ENCODE data around the gene CCDC43.

DNA sequence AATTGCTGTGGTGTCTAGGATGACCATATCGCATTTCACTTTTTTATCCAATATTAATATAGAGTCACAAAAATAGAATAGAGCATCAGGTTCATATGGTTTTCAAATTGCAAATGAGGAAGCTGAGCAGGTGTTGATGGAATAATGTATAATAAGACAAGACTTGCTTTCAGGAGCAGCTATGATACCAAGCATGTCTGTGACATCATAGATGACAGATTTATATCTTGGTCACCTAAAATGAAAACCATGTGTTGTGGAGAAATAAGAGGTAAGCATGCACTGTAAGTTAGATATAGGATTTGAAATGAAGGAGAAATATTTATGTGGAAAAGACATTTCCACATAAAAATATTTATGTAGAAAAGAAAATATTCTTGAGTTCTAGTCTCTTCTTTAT is 24.7 kb downstream of the CCDC43 start:
- TF ChIP-seq, protein P1, sequence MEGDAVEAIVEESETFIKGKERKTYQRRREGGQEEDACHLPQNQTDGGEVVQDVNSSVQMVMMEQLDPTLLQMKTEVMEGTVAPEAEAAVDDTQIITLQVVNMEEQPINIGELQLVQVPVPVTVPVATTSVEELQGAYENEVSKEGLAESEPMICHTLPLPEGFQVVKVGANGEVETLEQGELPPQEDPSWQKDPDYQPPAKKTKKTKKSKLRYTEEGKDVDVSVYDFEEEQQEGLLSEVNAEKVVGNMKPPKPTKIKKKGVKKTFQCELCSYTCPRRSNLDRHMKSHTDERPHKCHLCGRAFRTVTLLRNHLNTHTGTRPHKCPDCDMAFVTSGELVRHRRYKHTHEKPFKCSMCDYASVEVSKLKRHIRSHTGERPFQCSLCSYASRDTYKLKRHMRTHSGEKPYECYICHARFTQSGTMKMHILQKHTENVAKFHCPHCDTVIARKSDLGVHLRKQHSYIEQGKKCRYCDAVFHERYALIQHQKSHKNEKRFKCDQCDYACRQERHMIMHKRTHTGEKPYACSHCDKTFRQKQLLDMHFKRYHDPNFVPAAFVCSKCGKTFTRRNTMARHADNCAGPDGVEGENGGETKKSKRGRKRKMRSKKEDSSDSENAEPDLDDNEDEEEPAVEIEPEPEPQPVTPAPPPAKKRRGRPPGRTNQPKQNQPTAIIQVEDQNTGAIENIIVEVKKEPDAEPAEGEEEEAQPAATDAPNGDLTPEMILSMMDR (IDR thresholded peaks at IDR 0.05; ENCODE audit: low read depth, low read length), result no peak
- TF ChIP-seq POLR2A (IDR thresholded peaks at IDR 0.05; ENCODE audit: extremely low read depth, insufficient read length), result no peak
